HG02938 (cell line): ENCODE results near the gene IGSF3.

Experiments used
- ATAC-seq: cut with Tn5 transposase; IDR thresholded peaks from one replicate; pipeline ENCODE4 v1.9.1; 2021; ENCODE audit warnings: mild to moderate bottlenecking, moderate library complexity; ENCODE audit not compliant: unreplicated experiment

Gene IGSF3

GRCh38 chr1:116532671-116533428, 134.7 kb downstream of the IGSF3 start:
- no peak for ATAC-seq

- ATAC-seq = no peak
Measured at GRCh38 chr1:116531917-116532316, 135.6 kb downstream of the IGSF3 start.

GRCh38 chr1:116529681-116530080, 137.9 kb downstream of the IGSF3 start:
- no peak for ATAC-seq

GRCh38 chr1:116529199-116529631, 138.3 kb downstream of the IGSF3 start:
- ATAC-seq = no peak

- ATAC-seq = no peak
Measured at GRCh38 chr1:116528329-116529083, 139.0 kb downstream of the IGSF3 start.

GRCh38 chr1:116525440-116525839, 142.1 kb downstream of the IGSF3 start:
- ATAC-seq = no peak
